ACC112 (cell line): ENCODE measurements around the gene CCDC169.
"Not testable (repeated sequence)": the region's sequence is repeated elsewhere in the genome, so short reads cannot be mapped to it uniquely, and the experiment has no call there.

ENCODE experiments used
- H2AFZ ChIP-seq: fragments of 200-600 bp; sonication (generic); one replicate; pipeline ENCODE4 v1.6.0; 2017; ENCODE audit warnings: antibody characterized with exemption, low read length; ENCODE audit not compliant: unreplicated experiment
- H3K27ac ChIP-seq: fragments of 200-600 bp; sonication (generic); 2 replicates; pipeline ENCODE4 v1.5.1; 2014; ENCODE audit warnings: low read depth, mild to moderate bottlenecking, antibody characterized with exemption, low read length, moderate library complexity
- H3K27me3 ChIP-seq: fragments of 200-600 bp; sonication (generic); 2 replicates; pipeline ENCODE4 v1.6.1; 2014; ENCODE audit warnings: mild to moderate bottlenecking, antibody characterized with exemption, low read length, moderate library complexity, mixed read lengths; ENCODE audit not compliant: insufficient read depth
- H3K36me3 ChIP-seq: fragments of 200-600 bp; sonication (generic); 2 replicates; pipeline ENCODE4 v1.6.1; 2016; ENCODE audit warnings: mild to moderate bottlenecking, antibody characterized with exemption, low read length, moderate library complexity, mixed read lengths; ENCODE audit not compliant: insufficient read depth
- H3K4me1 ChIP-seq: fragments of 200-600 bp; sonication (generic); one replicate; pipeline ENCODE4 v1.6.1; 2016; ENCODE audit warnings: low read length, mixed read lengths; ENCODE audit not compliant: insufficient read depth, unreplicated experiment, control insufficient read depth
- H3K4me3 ChIP-seq: fragments of 200-600 bp; sonication (generic); 2 replicates; pipeline ENCODE4 v1.5.1; 2014; ENCODE audit warnings: mild to moderate bottlenecking, low read depth, low read length
- H3K79me2 ChIP-seq: fragments of 200-600 bp; sonication (generic); one replicate; pipeline ENCODE4 v1.6.0; 2016; ENCODE audit warnings: low read length; ENCODE audit not compliant: control insufficient read depth, unreplicated experiment, insufficient read depth

The CCDC169 gene

DNA sequence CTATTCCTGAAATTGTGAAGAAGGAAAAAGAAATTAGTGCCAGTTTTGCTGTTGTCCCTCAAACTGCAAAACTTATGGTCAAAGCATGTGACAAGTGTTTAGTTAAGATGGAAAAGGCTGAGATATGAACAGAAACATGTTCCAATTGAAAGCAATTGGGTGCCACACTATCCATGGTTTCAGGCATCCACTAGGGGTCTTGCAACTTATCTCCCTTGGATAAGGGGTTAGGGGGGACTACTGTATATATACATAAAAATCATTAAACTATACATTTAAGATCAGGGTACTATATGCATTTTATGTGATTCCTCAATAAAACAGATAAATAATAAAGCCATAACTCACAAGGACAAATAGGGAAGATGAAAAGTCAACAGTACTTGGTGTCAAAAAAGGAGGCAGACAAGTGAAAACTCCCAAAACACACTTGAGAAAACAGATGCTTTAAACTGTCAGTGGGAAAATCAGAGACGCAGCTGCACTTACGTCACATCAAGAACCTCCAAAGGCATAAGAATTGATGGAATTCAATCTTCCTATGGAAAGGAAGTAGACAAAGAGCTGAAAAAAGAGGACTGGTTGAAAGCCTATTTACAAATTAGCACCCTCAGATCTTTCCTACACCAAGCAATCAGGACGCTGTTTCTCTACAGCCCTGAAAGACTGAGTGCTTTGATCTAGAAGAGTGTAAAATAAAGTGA lies 40.5 kb upstream of the CCDC169 start:
- H3K4me1 ChIP-seq = peaks cover 39% of the 10 kb centered on the region
- peaks cover 91% of the 10 kb centered on the region for H3K79me2 ChIP-seq

GRCh38 chr13:36332986-36333385 lies 35.4 kb upstream of the CCDC169 start:
- peaks cover 32% of the 10 kb centered on the region for H3K4me1 ChIP-seq
- H3K27me3 ChIP-seq = no peaks in the 10 kb centered on the region
- H3K36me3 ChIP-seq = peaks cover 16% of the 10 kb centered on the region; the same call in 1 of the 2 replicates
- H3K27ac ChIP-seq = peak overlapping the region; percentile 81
- H3K79me2 ChIP-seq = peaks cover 73% of the 10 kb centered on the region
- no peak overlapping the region for H2AFZ ChIP-seq
- H3K4me3 ChIP-seq = peak overlapping the region; percentile 55

More for the DNA sequence above, 40.5 kb upstream of the CCDC169 start:
- peaks cover 5% of the 10 kb centered on the region; the same call in 1 of the 2 replicates for H3K36me3 ChIP-seq
- no peaks in the 10 kb centered on the region for H3K27me3 ChIP-seq
- H3K27ac ChIP-seq = no peak overlapping the region
- no peak overlapping the region for H2AFZ ChIP-seq
- H3K4me3 ChIP-seq = no peak overlapping the region

DNA sequence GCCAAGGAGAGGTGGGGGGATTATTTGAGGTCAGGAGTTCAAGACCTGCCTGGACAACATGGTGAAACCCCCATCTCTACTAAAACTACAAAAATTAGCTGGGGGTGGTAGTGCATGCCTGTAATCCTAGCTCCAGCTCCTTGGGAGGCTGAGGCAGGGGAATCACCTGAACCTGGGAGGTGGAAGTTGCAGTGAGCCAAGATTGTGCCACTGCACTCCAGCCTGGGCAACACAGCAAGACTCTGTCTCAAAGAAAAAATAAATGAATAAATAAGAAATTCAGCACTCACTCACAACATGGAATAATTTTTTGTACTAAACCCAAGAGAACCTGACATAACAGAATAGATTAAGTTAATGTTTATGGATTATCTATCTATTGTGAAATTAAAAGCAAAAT lies 34.6 kb upstream of the CCDC169 start:
- not testable (repeated sequence) for H3K27me3 ChIP-seq, H3K4me3 ChIP-seq, H2AFZ ChIP-seq
- Histone ChIP-seq H3K36me3 (peaks cover 16% of the 10 kb centered on the region; the same call in 1 of the 2 replicates), H3K27ac (peak overlapping the region; percentile 81), H3K79me2 (peaks cover 66% of the 10 kb centered on the region), H3K4me1 (peaks cover 29% of the 10 kb centered on the region)

- no peak overlapping the region for H2AFZ ChIP-seq
- no peaks in the 10 kb centered on the region for H3K27me3 ChIP-seq
- peaks cover 56% of the 10 kb centered on the region for H3K79me2 ChIP-seq
- no peak overlapping the region for H3K4me3 ChIP-seq
- H3K4me1 ChIP-seq = peaks cover 23% of the 10 kb centered on the region
- no peak overlapping the region for H3K27ac ChIP-seq
- peaks cover 24% of the 10 kb centered on the region for H3K36me3 ChIP-seq
Observed at GRCh38 chr13:36331280-36331679, 33.7 kb upstream of the CCDC169 start.

DNA sequence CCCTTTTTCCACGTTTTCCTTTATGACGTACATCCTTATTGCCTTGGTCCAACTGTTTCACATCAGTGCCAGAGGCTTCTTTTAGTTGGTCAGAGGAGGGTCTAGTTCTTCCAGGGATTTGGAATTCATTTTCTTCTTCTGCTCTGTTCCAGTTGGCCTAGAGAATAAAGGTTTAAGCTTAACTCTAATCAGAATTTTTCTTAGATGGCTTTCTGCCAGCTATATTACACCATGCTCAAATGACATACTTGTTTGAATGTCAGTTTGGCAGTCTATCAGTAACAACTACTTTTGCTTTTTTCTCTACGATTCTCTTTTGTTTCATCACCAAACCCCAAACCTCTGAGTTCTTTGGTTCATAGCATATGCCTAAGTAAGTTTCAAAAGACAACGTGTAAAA lies 31.7 kb upstream of the CCDC169 start:
- H3K79me2 ChIP-seq = peaks cover 40% of the 10 kb centered on the region
- peaks cover 30% of the 10 kb centered on the region for H3K36me3 ChIP-seq
- H3K4me3 ChIP-seq = no peak overlapping the region
- H3K4me1 ChIP-seq = peaks cover 19% of the 10 kb centered on the region
- no peak overlapping the region for H3K27ac ChIP-seq
- no peaks in the 10 kb centered on the region for H3K27me3 ChIP-seq
- no peak overlapping the region for H2AFZ ChIP-seq

DNA sequence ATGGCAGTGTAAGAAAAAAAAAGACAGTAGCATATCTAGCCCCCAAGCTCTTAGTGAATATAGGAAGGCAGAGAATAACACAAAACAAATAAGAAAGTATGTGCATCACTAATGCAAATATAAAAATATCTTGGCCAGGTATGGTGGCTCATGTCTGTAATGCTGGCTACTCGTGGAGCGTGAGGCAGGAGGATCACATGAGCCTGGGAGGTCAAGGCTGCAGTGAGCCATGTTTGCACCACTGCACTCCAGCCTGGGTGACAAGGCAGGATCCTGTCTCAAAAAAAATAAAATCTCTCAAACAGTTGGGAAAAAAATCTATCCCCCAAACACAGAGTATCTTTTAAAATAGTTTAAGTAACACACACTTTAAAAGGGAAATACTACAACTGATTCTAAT lies 31.2 kb upstream of the CCDC169 start:
- peaks cover 34% of the 10 kb centered on the region for H3K36me3 ChIP-seq
- peaks cover 14% of the 10 kb centered on the region for H3K4me1 ChIP-seq
- no peaks in the 10 kb centered on the region for H3K27me3 ChIP-seq
- H2AFZ ChIP-seq = no peak overlapping the region
- H3K4me3 ChIP-seq = no peak overlapping the region
- no peak overlapping the region for H3K27ac ChIP-seq
- H3K79me2 ChIP-seq = peaks cover 38% of the 10 kb centered on the region

DNA sequence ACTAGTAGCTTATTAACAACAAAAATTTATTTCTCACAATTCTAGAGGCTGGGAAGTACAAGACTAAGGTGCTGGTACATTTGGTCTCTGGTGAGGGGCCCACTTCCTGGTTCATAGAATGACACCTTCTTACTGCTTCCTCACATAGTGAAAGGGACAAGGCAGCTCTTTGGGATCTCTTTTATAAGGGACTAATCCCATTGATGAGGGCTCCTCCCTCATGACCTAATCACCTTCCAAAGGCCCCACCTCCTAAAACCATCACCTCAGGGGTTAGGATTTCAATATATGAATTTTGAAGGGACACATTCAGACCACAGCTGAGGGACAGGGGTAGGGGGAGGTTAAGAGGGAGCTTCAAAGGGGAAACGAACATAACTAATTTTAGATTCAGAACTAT lies 28.3 kb upstream of the CCDC169 start:
- H3K79me2 ChIP-seq = peaks cover 20% of the 10 kb centered on the region
- peaks cover 6% of the 10 kb centered on the region for H3K4me1 ChIP-seq
- no peak overlapping the region for H3K27ac ChIP-seq
- H3K27me3 ChIP-seq = no peaks in the 10 kb centered on the region
- H2AFZ ChIP-seq = no peak overlapping the region
- no peak overlapping the region for H3K4me3 ChIP-seq
- peaks cover 50% of the 10 kb centered on the region for H3K36me3 ChIP-seq

DNA sequence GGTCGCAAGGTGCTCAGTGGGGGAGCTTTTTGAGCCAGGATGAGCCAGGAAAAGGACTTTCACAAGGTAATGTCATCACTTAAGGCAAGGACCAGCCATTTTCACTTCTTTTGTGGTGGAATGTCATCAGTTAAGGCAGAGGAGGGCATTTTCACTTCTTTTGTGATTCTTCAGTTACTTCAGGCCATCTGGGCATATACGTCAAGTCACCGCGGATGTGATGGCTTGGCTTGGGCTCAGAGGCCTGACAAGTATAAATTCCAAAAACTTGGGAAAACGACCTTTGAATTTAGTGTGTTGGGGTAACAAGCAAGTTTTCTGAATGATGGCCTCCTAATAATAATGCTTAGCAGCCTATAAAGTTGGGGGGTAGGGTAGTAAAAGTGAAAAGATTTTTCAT lies 27.3 kb upstream of the CCDC169 start:
- H3K27ac ChIP-seq, H3K4me1 ChIP-seq, H3K27me3 ChIP-seq, H3K4me3 ChIP-seq, H2AFZ ChIP-seq: not testable (repeated sequence)
- Histone ChIP-seq H3K36me3 (peaks cover 50% of the 10 kb centered on the region), H3K79me2 (peaks cover 17% of the 10 kb centered on the region)

- no peak overlapping the region for H3K4me3 ChIP-seq
- H3K27me3 ChIP-seq = no peaks in the 10 kb centered on the region
- peaks cover 17% of the 10 kb centered on the region for H3K79me2 ChIP-seq
- H3K27ac ChIP-seq = no peak overlapping the region
- peaks cover 49% of the 10 kb centered on the region for H3K36me3 ChIP-seq
- no peaks in the 10 kb centered on the region for H3K4me1 ChIP-seq
- no peak overlapping the region for H2AFZ ChIP-seq
Observed at GRCh38 chr13:36323951-36324566, 26.4 kb upstream of the CCDC169 start.

DNA sequence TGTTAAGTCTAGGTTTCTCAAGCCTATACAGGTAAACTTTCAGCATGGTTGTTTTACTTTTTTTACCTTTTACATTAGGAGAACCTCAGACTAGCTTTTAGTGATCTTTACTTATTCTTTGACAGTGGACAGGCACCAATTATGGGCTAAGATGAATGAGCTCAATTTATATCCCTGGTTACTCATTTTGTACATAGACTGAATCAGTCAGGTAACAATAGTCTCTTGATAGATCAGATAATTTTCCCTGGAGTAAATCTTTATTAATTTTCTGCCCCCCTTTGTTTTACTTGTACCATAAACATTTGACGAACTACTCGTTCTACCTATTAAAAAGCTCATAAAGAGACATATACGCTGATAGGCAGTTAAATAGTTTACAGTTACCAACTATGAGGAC lies 25.8 kb upstream of the CCDC169 start:
- Histone ChIP-seq H3K79me2 (peaks cover 14% of the 10 kb centered on the region), H3K4me3 (no peak overlapping the region), H3K27me3 (no peaks in the 10 kb centered on the region), H2AFZ (no peak overlapping the region), H3K36me3 (peaks cover 42% of the 10 kb centered on the region), H3K27ac (no peak overlapping the region), H3K4me1 (no peaks in the 10 kb centered on the region)

DNA sequence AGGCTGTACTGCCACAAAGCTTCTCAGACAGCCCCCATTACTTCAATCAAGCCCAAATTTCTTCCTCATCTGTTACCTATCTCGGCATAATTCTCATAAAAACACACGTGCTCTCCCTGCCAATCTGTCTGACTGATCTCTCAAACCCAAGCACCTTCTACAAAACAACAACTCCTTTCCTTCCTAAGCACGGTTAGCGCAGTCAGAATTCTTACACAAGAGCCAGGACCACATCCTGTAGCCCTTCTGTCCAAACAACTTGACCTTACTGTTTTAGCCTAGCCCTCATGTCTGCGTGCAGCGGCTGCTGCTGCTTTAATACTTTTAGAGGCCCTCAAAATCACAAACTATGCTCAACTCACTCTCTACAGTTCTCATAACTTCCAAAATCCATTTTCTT lies 22.2 kb upstream of the CCDC169 start:
- not testable (repeated sequence) for H3K4me3 ChIP-seq, H3K79me2 ChIP-seq, H3K27ac ChIP-seq

More for the DNA sequence above, 22.2 kb upstream of the CCDC169 start:
- H2AFZ ChIP-seq, H3K27me3 ChIP-seq, H3K4me1 ChIP-seq: not testable (repeated sequence)
- peaks cover 20% of the 10 kb centered on the region for H3K36me3 ChIP-seq
